ENCODE measurements around the gene ASIC4.

- no peak for TF ChIP-seq ZNF792 (CRISPR knock-in tag; IDR thresholded peaks at IDR 0.05)
- no peak for TF ChIP-seq EZH2 (conservative IDR thresholded peaks at IDR 0.05; ENCODE audit: low read depth, low read length)
- TF ChIP-seq ZNF136 (CRISPR knock-in tag; IDR thresholded peaks at IDR 0.05; ENCODE audit: low read depth) = no peak
- TF ChIP-seq JUN (CRISPR knock-in tag; IDR thresholded peaks at IDR 0.05) = no peak
Measured at GRCh38 chr2:219554350-219554749, 40.1 kb downstream of the ASIC4 start.

Measured in HepG2 (cell line).